SH-SY5Y (cell line): ENCODE data around the gene GSTM4.

Source experiments
- GATA2 ChIP-seq: IDR thresholded peaks from 2 replicates; pipeline ENCODE4 v1.6.1; 2011; ENCODE audit warnings: mild to moderate bottlenecking, low read depth, low read length
- GATA3 ChIP-seq: IDR thresholded peaks from 2 replicates; pipeline ENCODE4 v1.6.1; 2011; ENCODE audit warnings: low read depth, mild to moderate bottlenecking, low read length, moderate library complexity

The GSTM4 gene

DNA sequence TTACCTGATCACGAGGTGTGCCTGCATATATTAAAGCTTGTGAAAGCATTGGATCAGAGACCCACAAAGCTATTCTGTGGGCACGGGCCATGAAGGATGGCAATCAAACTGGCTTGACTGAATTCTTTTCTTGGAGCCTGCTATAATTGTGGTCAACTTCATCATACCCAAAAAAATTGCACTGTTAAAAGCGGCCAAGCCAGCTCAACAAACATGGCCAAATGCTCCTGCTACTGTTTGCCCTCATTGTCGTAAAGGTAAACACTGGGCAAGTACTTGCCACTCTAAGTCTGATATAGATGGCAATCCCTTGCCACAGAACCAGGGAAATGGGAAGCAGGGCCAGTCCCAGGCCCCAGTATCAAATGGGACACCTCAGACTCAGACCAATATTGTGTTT, 49.5 kb downstream of the GSTM4 start:
- TF ChIP-seq GATA2 (no peak), GATA3 (no peak)
